ENCODE measurements around the gene SSX1.
"Not testable (repeated sequence)": the region's sequence is repeated elsewhere in the genome, so short reads cannot be mapped to it uniquely, and the experiment has no call there.

DNA sequence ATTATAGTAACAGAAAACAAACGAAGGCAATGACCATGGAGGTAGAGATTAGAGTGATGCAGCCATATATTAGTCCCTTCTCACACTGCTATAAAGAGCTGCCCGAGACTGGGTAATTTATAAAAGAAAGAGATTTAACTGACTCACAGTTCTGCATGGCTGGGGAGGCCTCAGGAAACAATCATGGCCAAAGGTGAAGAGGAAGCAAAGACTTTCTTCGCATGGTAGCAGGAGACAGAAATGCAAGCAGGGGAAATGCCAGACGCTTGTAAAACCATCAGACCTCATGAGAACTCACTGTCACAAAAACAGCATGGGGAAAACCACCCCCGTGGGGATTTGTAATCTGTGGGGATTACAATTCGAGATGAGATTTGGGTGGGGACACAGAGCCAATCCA is 2.2 kb upstream of the SSX1 start:
- not testable (repeated sequence) for TF ChIP-seq RFX1 (IDR thresholded peaks at IDR 0.05); TGIF2 (CRISPR knock-in tag; IDR thresholded peaks at IDR 0.05); ATF1 (CRISPR knock-in tag; IDR thresholded peaks at IDR 0.05); ATF1 (tag; IDR thresholded peaks at IDR 0.05); ZNF24 (IDR thresholded peaks at IDR 0.05)

All from K562 (cell line).